NCI-H526 (cell line): Measurements from ENCODE around the gene ANKH.

Experiments
- DNase-seq, 2 experiments: peaks; one replicate each; lab custom pipeline; 2025; lab: John Stamatoyannopoulos, UW

Gene ANKH

DNA sequence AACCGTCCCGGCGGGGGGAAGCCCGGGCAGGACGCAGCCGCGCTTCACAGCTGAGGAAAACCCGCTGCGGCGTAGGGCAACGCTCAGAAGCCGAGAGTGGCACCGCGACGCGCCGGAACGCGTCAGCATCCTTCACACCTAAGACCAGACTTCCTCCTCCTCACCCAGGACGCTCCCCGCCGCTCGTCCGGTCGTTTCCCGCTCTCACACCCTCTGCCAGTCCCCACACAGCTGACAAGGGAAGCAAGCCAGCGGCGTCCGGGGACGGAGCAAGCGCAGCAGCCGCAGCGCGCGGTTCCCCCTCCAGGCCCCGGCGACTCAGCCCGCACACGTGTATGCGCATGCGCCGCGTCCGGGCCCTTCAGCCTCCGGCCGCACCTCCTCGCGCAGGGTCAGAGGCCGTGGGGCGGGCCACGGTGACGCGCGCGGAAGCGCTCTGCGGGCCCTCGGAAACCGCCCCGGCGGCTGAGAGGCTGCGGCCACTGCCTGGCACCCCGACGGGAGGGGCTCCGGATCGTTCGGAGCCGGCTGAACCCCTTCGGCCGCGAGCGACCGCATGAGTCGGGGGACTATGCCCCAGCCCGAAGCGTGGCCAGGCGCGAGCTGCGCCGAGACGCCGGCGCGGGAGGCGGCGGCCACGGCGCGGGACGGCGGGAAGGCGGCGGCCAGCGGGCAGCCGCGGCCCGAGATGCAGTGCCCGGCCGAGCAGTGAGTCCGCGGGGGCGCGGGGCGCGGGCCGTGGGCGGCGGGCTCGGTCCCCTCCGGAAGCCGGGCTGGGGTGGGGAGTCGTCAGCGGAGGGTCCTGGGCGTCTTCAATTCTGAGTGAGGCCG is 207.1 kb downstream of the ANKH start, which contains the start of gene OTULIN:
Gene OTULIN, plus strand, starts transcription at position 449 of the 831 bp plus-strand sequence. Its CDS starts 108 bp downstream, at position 557.
- peak; percentile 81 to 94 for DNase-seq

DNA sequence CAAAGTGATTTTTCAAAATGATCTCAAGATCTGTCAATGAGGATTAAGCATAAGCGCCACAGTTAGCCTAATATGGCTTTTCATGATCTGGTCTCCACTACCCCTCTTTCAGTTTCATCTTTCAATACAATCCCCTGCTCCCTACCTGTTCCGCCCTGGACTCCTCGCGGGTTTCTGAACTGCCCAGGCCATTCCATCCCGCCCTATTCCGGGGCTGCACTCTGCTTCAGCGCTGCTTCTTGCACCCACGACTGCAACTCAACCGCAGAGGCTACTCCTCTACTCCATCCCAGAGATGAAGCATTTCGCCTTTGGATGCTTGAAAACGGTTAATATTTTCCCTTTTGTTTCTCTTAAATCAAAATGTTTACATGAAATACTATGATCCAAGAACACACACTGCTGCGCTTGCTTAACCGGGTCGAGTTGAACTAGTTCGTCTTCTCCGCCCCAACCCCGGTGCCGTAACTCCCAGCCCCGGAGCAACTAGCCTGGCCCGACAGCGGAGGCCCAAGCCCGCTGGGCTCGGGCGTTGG is 207.8 kb downstream of the ANKH start:
- DNase-seq: peak in 1 of 2 experiments; percentile 65

DNA sequence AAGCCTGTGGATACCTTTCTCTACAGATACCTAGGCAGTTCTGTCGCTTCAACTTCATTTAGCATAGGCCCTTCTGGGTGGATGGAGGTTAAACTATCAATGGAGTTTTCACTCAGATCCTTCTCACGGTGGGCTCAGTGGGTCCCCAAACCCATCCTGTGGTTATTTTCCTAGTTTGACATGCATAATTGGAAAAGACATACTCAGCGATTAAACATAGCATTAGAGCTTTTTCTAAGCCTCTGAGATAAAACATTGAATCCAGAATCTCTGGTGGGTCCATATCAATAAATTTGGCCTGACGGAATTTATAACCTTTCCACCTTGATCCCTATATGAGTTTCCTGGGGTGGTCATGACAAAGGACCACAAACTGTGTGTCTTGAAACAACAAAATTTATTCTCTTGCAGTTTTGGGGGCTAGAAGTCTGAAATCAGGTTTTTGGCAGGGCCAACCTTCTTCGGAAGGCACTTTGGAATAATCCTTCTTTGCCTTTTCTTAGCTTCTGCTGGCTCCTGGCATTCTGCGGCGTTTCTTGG is 208.8 kb downstream of the ANKH start:
- DNase-seq: no peak

DNA sequence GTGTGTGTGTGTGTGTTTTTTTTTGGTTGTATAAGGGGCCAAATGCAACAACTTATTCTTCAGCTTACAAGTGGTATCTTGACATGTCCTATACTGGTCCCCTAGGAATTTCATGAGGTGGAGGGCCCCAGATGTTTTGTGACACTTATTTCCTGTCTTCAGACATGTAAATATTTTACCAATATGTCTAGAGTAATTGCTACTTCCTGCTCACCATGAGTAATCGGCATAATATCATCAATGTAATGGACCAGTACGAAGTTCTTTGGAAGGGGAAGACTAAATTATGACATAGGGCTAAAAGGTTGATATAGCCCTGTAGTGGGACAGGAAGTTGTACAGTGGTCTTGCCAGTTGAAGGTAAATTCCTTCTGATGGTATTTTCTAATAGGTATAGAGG is 210.7 kb downstream of the ANKH start:
- DNase-seq: no peak

DNA sequence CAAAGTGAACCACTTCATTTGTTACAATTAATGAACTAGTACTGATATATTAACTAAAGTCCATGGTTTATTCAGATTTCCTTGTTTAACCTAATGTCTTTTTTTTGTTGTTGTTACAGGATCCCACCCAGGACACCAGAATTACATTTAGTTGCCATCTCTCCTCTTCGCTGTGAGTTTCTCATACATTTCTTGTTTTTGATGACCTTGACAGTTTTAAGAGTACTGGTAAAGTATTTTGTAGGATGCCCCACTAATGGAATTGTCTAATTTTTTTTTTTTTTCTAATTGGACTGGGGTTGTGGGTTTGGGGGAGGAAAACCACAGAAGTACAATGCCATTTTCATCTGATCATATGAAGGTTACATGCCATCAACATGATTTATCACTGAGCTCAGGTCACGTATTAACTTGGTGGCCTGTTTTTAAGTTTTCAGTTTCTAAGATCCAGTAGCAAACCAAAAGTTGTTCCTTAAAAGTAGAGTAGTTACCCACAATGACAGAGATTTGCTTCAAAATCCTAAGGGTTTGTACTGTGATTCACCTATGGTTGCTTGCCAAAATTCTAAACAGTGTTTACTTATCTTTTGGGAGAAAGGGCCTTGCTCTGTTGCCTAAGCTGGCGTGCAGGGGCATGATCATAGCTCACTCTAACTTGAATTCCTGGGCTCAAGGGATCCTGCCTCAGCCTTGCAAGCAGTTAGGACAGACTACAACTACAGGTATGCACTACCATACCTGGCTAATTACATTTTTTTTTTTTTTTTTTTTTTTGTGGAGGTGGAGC is 211.6 kb downstream of the ANKH start:
- no peak for DNase-seq

DNA sequence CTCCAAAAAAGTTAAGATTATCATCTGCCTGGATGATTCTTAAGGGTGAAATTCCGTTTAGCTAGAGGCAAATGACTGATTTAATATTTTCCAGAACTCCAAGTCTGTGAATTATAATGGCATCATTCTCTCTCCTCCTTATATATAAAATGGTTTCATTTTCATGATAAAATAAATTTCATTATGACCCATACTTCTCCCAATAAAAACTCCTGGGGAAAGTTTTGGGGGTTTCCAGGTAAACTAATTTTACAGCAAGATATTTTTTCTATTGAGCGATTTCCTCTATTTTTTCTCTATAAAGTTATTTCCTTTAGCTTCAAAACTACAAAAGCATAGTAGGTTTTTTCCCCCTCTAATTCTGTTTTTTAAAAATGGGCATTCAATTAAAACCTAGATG is 214.7 kb downstream of the ANKH start:
- DNase-seq: no peak

DNA sequence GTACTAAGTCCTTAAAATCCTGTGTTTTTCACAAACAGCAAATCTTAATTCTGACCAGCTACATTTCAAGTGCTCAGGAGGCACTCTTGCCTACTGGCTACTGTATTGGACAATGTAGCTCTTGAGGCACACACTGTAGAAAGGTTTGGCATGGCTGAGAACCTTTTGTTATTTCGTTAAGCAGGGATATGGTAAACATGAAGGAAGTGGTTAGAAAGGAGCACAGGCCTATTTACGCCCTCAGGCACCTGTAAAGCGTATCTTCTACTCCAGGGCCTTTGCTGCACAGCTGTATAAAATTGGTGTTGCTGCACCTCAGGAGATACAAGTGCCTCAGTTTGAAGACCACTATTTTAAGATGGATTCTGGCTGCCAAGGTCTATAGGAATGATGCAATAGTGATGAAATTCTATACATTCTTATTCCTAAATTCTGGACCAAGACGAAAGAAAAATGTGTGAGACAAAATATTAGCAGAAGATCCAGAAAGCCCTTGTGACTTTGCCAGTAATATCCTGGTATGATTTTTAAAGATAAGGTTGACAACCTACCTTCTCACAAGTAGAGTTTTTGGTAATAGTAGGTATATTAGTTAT is 216.3 kb downstream of the ANKH start:
- DNase-seq: no peak
